Psoas muscle (tissue), 8 donors: ENCODE results near the gene AGXT. TPM values are rescaled to one million over a fixed set of nuclear protein-coding genes. Genes with fewer than 3 reads are reported as not detected.
A peak's percentile ranks its signal among the peaks of the same experiment; 100 is the strongest.

Source experiments
- ATAC-seq, 4 donors: fragments of 200-7000 bp; cut with Tn5 transposase; one replicate each; pipeline ENCODE4 v1.9.1; 2020; ENCODE audit warnings: moderate library complexity in 3 of 4, mild to moderate bottlenecking in 2 of 4
- DNase-seq, 2 donors: peaks; one replicate each; pipeline ENCODE4 v3.0.0-alpha.2; 2020
- H3K27ac ChIP-seq: fragments of 200-600 bp; one replicate; pipeline ENCODE4 v1.8.0; 2022
- H3K27me3 ChIP-seq, 3 donors: fragments of 200-600 bp in 1 of 3; one replicate each; pipeline versions ENCODE4 v1.6.1 to v1.8.0; 2013 to 2022; ENCODE audit warnings: low read length in 2 of 3, mild to moderate bottlenecking in 2 of 3, moderate library complexity in 1 of 3; ENCODE audit not compliant: insufficient read depth in 3 of 3
- H3K36me3 ChIP-seq, 2 donors: fragments of 200-600 bp in 1 of 2; one replicate each; pipeline versions ENCODE4 v1.6.1 to v1.8.0; 2013 to 2022; ENCODE audit warnings: low read depth in 1 of 2, mild to moderate bottlenecking in 1 of 2, moderate library complexity in 1 of 2; ENCODE audit not compliant: insufficient read depth in 1 of 2
- H3K4me1 ChIP-seq: fragments of 200-600 bp; one replicate; pipeline ENCODE4 v1.8.0; 2022
- H3K4me3 ChIP-seq: fragments of 200-600 bp; one replicate; pipeline ENCODE4 v1.8.0; 2022; ENCODE audit warnings: mild to moderate bottlenecking
- H3K9me3 ChIP-seq: fragments of 200-600 bp; one replicate; pipeline ENCODE4 v1.8.0; 2022
- CTCF ChIP-seq: fragments of 200-600 bp; IDR thresholded peaks from one replicate; pipeline ENCODE4 v1.8.0; 2022; ENCODE audit warnings: antibody characterized with exemption
- WGBS, 3 donors: extraction: QIAGEN DNeasy Blood & Tissue Kit; methylation state at CpG; one replicate each; pipeline versions ENCODE4 v1.1.6 to v1.1.7; 2013; 5-methylcytosine and 5-hydroxymethylcytosine counted together
- intact Hi-C, 2 donors: fragments of 100-400 bp; cut with DNase I; formaldehyde crosslinking; loops; one replicate each; pipeline versions ENCODE4 v1.11.0 to v1.14.2; 2022
- long read RNA-seq, 2 donors: library from polyadenylated mRNA; unstranded; transcript quantifications; one replicate each; pipeline ENCODE4 v2.0.0, GENCODE V29; 2021
- polyA plus RNA-seq, 3 donors: library from polyadenylated mRNA; stranded (reverse); fragments of 200-250 nt; gene quantifications; one replicate each; pipeline ENCODE4 v1.2.3, GENCODE V29; 2013
- total RNA-seq, 4 donors: library from RNA; stranded (reverse); fragmentation: NEBNext Ultra II Directional in 2 of 4; extraction: Animal tissue kit (Norgen Biotek cat#: 25700) in 2 of 4; gene quantifications; one replicate each; pipeline versions ENCODE4 v1.2.1 to v1.2.4, GENCODE V29; 2021 to 2023
- donor health status: healthy with polysubstance abuse.
- donor health status: DM: no; HTN: no; CAD: no; lungs with moderate emphysema.
- donor health status: Bipolar disorder and iron deficiency.
- donor health status: healthy.
- donor health status: DM: yes; HTN: yes; CAD: no.
- donor health status: DM: no; HTN: no; CAD: no.
- donor health status: DM: no; HTN: no; CAD: no.
- donor health status: DM: yes; HTN: yes; CAD: no.

Gene AGXT
- total RNA-seq = under 1 TPM in 1 of 4 donors, not detected in 3; 0.30 TPM
- 1 to 10 TPM in 1 of 3 donors, under 1 TPM in 1, not detected in 1; 0.11 to 1.3 TPM for polyA plus RNA-seq
- long read RNA-seq, donor 1 = 0 reads
- long read RNA-seq, donor 2 = 0 reads

GRCh38 chr2:240868286-240869108 is at the start of gene AGXT:
Gene AGXT (plus strand): TSS chr2:240868824. CDS start chr2:240868866, 42 bp downstream.
- ATAC-seq (no peak), DNase-seq (no peak)
- Histone ChIP-seq H3K4me1 (no peaks in the 10 kb centered on the region), H3K4me3 (no peak within 1 kb of the TSS), H3K27ac (no peak within 1 kb of the TSS), H3K9me3 (no peaks in the 10 kb centered on the region), H3K27me3 (no peaks in the 10 kb centered on the region), H3K36me3 (no peaks in the 10 kb centered on the region)
- intact Hi-C loops = no loop called here
- 83 to 88% (median 86%) methylated on average over 21 of the region's 21 CpGs for WGBS, 3 donors
- TF ChIP-seq CTCF = no peak

DNA sequence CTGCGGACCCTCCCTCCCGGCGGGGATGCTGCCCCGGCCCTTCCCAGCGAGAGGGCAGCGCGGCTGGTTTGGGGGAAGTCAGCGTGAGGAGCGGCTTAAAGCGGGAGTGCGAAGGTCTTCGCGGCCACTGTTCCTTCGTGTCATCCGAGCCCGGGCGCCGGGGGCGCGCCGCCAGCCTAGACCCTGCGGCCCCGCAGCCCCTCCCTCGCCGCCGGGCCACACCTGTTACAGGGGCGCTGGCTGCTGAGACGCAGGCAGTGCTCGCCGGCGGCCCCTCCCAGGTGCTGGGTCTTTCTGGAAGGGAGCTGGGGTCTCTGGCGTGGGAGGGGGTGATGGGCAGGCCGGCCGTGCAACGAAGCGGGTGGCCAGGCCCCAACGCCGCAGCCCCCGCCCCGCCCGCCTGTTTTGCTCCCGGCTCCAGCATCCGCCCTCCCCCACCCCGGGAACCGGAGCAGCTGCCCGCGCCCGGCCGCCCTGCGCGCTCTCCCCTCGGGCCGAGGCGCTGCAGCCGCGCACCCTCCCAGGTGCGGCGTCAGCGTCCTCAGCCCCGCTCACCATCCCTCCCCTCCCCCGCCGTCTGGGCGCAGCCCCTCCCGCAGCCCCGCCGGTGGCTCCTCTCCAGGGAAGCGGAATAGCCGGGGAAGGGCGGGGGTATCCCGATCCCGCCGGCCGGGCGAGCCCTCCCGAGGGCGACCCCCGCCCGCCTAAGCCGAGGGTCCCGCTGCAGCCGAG is 49.3 kb upstream of the AGXT start:
- Histone ChIP-seq H3K27me3 (peaks cover 0 to 67% (median 22%) of the 10 kb centered on the region in 3 donors), H3K9me3 (no peaks in the 10 kb centered on the region), H3K36me3 (no peaks in the 10 kb centered on the region), H3K4me3 (peak overlapping the region; percentile 51), H3K4me1 (peaks cover 3% of the 10 kb centered on the region), H3K27ac (no peak overlapping the region)
- intact Hi-C loops = no loop called here
- whole genome bisulfite sequencing, 3 donors = 1 to 2% (median 1%) methylated on average over 52 to 81 of the region's 81 CpGs
- ATAC-seq = peak in 2 of 4 donors; percentile 19 to 39
- DNase-seq = peak in 1 of 2 donors; percentile 39
- TF ChIP-seq CTCF = no peak

DNA sequence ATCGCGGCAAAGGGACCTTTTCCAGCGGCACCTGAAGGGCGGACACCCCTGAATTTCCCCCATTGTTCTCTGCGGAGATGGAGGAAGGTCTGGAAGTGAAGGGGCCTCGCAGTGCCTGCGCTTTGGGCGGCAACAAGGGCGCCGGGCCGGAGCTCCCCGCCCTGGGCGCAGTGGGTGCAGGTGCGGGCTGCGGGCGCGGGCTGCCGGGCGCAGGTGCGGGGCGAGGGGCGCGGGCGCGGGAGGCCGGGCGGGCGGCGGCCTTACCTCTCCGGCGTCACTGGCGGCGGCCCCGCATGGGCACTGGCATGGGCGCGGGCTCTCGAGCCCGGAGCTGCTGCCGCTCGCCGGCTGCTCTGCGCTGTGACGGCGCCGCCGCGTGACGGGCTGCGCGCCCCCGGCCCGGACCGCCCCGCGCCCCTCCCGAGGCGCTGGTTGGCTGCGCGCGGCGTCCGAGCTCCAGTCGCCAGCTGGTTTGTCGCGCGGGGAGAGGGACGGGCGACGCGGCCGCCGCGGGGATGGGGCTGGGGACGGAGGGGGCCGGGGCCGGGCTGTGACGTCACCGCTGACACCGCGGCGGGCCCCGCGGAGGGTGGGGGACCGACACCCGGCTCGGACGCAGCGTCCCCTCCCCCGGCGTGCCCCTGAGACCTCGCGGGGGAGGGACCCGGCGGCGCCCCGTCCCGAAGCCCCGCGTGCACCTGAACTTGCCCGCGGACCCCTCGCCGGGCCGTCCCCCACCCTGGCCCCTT is 48.6 kb upstream of the AGXT start, which contains the start of gene KIF1A:
Gene KIF1A (minus strand): TSS at position 362 of the 749 bp plus-strand sequence. CDS start 22,467 bp downstream, outside the sequence.
- WGBS, 3 donors = 1% methylated on average over 31 to 102 of the region's 104 CpGs
- intact Hi-C loops = no loop called here
- Histone ChIP-seq H3K27me3 (peaks cover 0 to 73% (median 24%) of the 10 kb centered on the region in 3 donors), H3K4me3 (peak within 1 kb of the TSS; percentile 51), H3K4me1 (peaks cover 3% of the 10 kb centered on the region), H3K9me3 (no peaks in the 10 kb centered on the region), H3K36me3 (no peaks in the 10 kb centered on the region), H3K27ac (no peak within 1 kb of the TSS)
- peak in 1 of 2 donors; percentile 46 for DNase-seq
- no peak for TF ChIP-seq CTCF
- ATAC-seq = peak in 1 of 4 donors; percentile 34

DNA sequence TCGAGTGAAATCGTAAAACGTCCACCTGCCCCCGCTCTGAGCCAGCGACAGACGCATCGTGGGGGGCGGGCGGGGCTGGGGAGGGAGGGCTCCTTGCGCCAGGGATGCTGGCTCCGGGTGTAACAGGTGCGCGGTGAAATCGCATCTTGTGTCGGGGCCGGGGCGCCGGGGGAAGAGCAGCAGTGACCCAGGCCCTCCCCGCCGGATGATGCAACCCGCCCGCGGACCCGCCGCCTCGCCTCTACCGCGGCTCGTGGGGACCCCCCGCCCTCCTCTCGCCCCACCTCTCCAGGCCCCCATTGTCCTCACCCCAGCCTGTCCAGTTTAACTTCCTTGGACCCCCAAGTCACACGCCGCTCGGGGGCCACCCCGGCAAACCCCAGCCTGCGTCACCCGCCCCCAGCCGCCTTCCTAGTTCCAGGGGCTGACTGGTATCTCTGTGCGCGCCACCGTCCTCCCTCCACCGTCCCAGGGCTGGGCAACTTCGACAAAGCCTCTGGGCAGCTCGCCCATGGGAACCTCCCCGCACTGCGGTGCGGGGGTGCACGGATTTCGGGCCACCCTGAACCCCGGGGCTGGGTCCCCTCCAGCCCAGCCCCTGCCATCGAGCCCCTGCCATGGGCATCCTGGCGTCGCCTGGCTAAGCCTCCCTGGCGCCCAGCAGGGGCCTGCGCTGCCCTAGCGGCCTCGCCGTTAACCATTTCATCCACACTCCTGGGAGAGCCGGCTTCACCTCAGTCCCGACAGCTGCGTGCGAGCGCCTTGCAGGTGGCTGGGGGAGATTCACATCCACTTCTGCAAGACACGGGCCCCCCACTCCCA is 47.8 kb upstream of the AGXT start:
- ATAC-seq = no peak
- Histone ChIP-seq H3K27ac (no peak overlapping the region), H3K9me3 (no peaks in the 10 kb centered on the region), H3K27me3 (peaks cover 0 to 81% (median 24%) of the 10 kb centered on the region in 3 donors), H3K4me3 (peak overlapping the region; percentile 45), H3K4me1 (peaks cover 3% of the 10 kb centered on the region), H3K36me3 (no peaks in the 10 kb centered on the region)
- 2% methylated on average over 44 to 64 of the region's 64 CpGs for WGBS, 3 donors
- peak in 1 of 2 donors; percentile 36 for DNase-seq
- intact Hi-C loops = no loop called here
- no peak for TF ChIP-seq CTCF
